IPS-18a (cell line): ENCODE results near the gene PSORS1C1.
"Not testable (repeated sequence)": the region's sequence is repeated elsewhere in the genome, so short reads cannot be mapped to it uniquely, and the experiment has no call there.

ENCODE experiments used
- H3K27ac ChIP-seq: one replicate; pipeline ENCODE4 v1.5.1; 2013; ENCODE audit warnings: low read length
- H3K27me3 ChIP-seq: one replicate; pipeline ENCODE4 v1.6.1; 2013; ENCODE audit warnings: mild to moderate bottlenecking, low read length; ENCODE audit not compliant: control insufficient read depth, insufficient read depth
- H3K36me3 ChIP-seq: one replicate; pipeline ENCODE4 v1.6.1; 2013; ENCODE audit warnings: low read depth, low read length; ENCODE audit not compliant: control insufficient read depth
- H3K4me1 ChIP-seq: one replicate; pipeline ENCODE4 v1.6.1; 2013; ENCODE audit warnings: low read depth, low read length; ENCODE audit not compliant: control insufficient read depth
- H3K4me3 ChIP-seq: one replicate; pipeline ENCODE4 v1.5.1; 2013; ENCODE audit warnings: low read length
- H3K9ac ChIP-seq: one replicate; pipeline ENCODE4 v1.6.1; 2013; ENCODE audit warnings: mild to moderate bottlenecking, low read length, moderate library complexity
- H3K9me3 ChIP-seq: one replicate; pipeline ENCODE4 v1.6.1; 2013; ENCODE audit warnings: low read depth, low read length; ENCODE audit not compliant: control insufficient read depth

PSORS1C1 gene

GRCh38 chr6:31165064-31165832 lies 50.6 kb downstream of the PSORS1C1 start:
- H3K27ac ChIP-seq, H3K9me3 ChIP-seq, H3K27me3 ChIP-seq, H3K4me3 ChIP-seq, H3K9ac ChIP-seq: not testable (repeated sequence)
- Histone ChIP-seq H3K36me3 (peaks cover 52% of the 10 kb centered on the region), H3K4me1 (peaks cover 18% of the 10 kb centered on the region)

DNA sequence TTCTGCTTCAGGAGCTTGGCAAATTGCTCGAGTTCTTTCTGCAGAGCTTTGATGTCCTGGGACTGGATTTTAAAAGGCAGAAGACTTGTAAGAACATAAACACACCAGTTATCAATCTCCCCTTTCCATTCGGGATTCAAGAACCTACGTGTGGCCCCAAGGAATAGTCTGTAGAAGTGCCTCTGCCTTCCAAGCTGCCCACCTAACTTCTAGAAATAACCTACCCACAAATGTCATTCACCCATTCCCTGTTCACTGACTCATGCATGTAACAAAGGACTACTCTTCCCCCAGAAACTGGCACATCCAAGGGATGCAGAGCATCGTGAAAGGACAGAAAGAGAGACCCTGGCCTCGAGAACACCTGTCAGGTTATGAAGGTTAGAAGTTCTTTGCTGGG lies 51.4 kb downstream of the PSORS1C1 start:
- no peak overlapping the region for H3K4me3 ChIP-seq
- peak overlapping the region; percentile 14 for H3K27ac ChIP-seq
- peaks cover 52% of the 10 kb centered on the region for H3K36me3 ChIP-seq
- H3K4me1 ChIP-seq: peaks cover 21% of the 10 kb centered on the region
- no peak overlapping the region for H3K9ac ChIP-seq
- H3K9me3 ChIP-seq: no peaks in the 10 kb centered on the region
- no peaks in the 10 kb centered on the region for H3K27me3 ChIP-seq

- Histone ChIP-seq H3K4me3 (peak overlapping the region; percentile 97), H3K27me3 (no peaks in the 10 kb centered on the region), H3K9ac (peak overlapping the region; percentile 72)
Observed at GRCh38 chr6:31168606-31169005, 54.0 kb downstream of the PSORS1C1 start.

GRCh38 chr6:31169123-31169857 lies 54.7 kb downstream of the PSORS1C1 start:
- Histone ChIP-seq H3K36me3 (peaks cover 25% of the 10 kb centered on the region), H3K9ac (peak overlapping the region; percentile 72), H3K4me1 (peaks cover 33% of the 10 kb centered on the region), H3K4me3 (peak overlapping the region; percentile 97), H3K27me3 (no peaks in the 10 kb centered on the region), H3K27ac (peak overlapping the region; percentile 41), H3K9me3 (no peaks in the 10 kb centered on the region)

More at GRCh38 chr6:31168606-31169005, 54.0 kb downstream of the PSORS1C1 start:
- H3K4me1 ChIP-seq: peaks cover 26% of the 10 kb centered on the region
- H3K36me3 ChIP-seq: peaks cover 32% of the 10 kb centered on the region
- H3K9me3 ChIP-seq: no peaks in the 10 kb centered on the region
- no peak overlapping the region for H3K27ac ChIP-seq

DNA sequence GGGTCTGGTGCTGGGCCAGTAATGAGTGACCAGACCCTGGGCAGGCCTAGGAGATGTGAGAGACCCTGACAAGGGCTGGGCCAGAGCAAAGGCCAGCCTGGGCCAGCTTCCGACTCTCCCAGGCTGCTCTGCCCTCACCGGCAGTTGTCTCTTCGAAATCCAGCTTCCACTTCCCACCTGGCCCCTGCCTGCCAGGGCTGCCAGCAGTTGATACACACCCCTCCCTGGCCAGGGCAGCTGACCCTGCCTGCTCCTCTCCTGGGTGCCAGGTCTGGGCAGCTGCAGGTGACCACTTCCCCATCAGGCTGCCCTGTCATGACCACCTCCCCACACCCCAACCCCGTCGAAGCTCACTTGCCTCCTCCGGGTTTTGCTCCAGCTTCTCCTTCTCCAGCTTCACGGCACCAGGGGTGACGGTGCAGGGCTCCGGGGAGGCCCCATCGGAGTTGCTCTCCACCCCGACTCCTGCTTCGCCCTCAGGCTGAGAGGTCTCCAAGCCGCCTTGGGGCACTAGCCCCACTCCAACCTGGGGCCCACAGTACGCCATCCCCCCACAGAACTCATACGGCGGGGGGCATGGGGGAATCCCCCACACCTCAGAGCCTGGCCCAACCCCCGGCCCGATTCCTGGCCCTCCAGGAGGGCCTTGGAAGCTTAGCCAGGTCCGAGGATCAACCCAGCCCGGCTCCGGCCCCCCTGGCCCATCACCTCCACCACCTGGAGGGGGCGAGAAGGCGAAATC lies 55.4 kb downstream of the PSORS1C1 start:
- H3K27me3 ChIP-seq, H3K27ac ChIP-seq, H3K9me3 ChIP-seq: not testable (repeated sequence)
- Histone ChIP-seq H3K4me1 (peaks cover 36% of the 10 kb centered on the region), H3K9ac (peak overlapping the region; percentile 72), H3K36me3 (peaks cover 19% of the 10 kb centered on the region), H3K4me3 (peak overlapping the region; percentile 97)

DNA sequence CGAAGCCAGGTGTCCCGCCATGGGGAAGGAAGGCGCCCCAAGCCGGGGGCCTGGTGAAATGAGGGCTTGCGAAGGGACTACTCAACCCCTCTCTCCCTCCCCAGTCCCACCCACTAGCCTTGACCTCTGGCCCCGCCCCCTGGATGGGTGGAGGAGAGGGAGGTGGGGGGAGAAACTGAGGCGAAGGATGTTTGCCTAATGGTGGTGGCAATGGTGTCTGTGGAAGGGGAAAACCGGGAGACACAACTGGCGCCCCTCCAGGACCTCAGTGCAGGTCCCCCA lies 55.9 kb downstream of the PSORS1C1 start, which contains the start of gene POU5F1:
Gene POU5F1 (minus strand): TSS at position 83 of the 282 bp plus-strand sequence. CDS start 62 bp downstream, at position 21.
- peaks cover 14% of the 10 kb centered on the region for H3K36me3 ChIP-seq
- peak within 1 kb of the TSS; percentile 97 for H3K27ac ChIP-seq
- H3K27me3 ChIP-seq: no peaks in the 10 kb centered on the region
- H3K9ac ChIP-seq: peak within 1 kb of the TSS; percentile 72
- no peaks in the 10 kb centered on the region for H3K9me3 ChIP-seq
- peak within 1 kb of the TSS; percentile 97 for H3K4me3 ChIP-seq
- H3K4me1 ChIP-seq: peaks cover 36% of the 10 kb centered on the region

DNA sequence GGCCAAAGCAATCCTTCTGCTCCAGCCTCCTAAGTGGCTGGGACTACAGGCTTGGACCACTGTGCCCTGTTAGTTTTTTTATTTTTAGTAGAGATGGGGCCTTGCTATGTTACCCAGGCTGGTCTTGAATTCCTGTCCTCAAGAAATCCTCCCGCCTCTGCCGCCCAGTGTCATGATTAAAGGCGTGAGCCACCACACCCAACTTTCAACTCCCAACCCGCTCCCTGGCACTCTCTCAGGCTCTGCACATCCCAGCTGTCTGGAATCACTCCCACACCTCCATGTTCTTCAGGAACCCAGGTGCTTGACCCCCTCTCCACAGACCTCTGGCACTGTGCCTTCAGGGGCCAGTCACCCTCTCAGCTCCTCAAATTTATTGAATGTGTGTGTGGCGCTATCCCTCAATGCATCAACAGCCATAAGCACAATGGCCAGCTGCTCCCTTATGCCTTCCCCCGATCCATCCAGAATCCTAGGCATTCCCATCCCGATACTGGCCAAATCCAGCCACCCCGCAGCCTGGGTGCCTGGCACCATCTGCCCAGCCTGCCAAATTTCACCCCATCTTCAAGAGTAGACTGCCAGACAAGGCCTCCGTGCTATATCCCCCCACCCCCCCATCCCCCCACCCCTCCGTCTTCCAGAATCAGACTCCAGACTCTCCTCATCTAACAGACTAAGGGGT lies 56.5 kb downstream of the PSORS1C1 start:
- H3K27me3 ChIP-seq: no peaks in the 10 kb centered on the region
- H3K4me1 ChIP-seq: peaks cover 30% of the 10 kb centered on the region
- peak overlapping the region; percentile 97 for H3K4me3 ChIP-seq
- H3K9ac ChIP-seq: peak overlapping the region; percentile 72
- no peaks in the 10 kb centered on the region for H3K9me3 ChIP-seq
- peaks cover 8% of the 10 kb centered on the region for H3K36me3 ChIP-seq
- peak overlapping the region; percentile 97 for H3K27ac ChIP-seq

DNA sequence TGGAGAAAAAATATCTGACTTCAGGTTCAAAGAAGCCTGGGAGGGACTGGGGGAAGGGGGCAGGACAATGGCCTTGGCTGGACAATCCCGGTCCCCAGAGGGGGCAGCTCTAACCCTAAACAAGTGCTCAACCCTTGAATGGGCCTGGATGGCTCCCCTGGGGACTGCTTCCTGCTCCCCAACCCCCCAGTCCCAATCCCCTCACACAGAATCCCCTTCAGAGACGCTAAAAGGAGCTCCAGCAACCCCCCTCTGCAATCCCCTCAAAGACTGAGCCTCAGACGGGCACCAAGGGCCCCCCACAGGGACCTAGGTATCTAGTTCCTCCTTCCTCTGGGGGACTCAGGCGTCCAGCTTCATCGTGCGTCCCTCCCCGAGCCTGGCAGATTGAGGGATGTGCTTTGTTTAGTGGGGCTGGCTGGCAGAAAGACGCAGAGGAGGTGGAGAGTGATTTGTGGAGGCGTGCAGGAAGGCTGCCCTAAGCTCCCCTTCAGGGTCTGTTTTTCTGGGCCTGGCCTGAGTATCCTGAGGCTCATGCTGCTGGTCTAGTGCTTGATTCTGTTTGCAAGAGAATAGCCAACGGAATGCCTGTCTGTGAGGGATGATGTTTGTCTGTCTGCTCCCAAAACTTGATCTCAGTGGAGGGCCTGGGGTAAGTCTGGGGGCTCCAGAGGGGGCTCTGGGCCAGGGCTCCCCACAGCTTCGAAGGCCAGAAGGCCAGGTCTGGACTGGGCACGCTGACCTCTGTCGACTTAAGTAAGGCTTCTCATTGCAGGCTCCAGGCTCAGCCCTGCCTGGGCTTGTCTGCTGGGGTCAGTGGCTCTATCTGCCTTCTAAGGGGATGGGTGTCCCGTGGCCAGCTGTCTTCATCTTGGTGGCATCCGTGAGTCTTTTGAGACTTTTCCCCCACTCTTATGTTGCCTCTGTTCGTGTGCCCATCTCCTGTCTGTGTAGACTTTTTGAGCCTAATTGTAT lies 57.6 kb downstream of the PSORS1C1 start:
- H3K9ac ChIP-seq: peak overlapping the region; percentile 95
- H3K9me3 ChIP-seq: no peaks in the 10 kb centered on the region
- peaks cover 27% of the 10 kb centered on the region for H3K4me1 ChIP-seq
- peaks cover 3% of the 10 kb centered on the region for H3K36me3 ChIP-seq
- H3K27ac ChIP-seq: peak overlapping the region; percentile 97
- H3K4me3 ChIP-seq: peak overlapping the region; percentile 75
- H3K27me3 ChIP-seq: no peaks in the 10 kb centered on the region

GRCh38 chr6:31172973-31173384 lies 58.4 kb downstream of the PSORS1C1 start:
- Histone ChIP-seq H3K27ac (peak overlapping the region; percentile 97), H3K9ac (peak overlapping the region; percentile 95), H3K27me3 (no peaks in the 10 kb centered on the region), H3K36me3 (peaks cover 3% of the 10 kb centered on the region), H3K4me1 (peaks cover 27% of the 10 kb centered on the region), H3K9me3 (no peaks in the 10 kb centered on the region), H3K4me3 (peak overlapping the region; percentile 75)

- H3K27ac ChIP-seq: peak overlapping the region; percentile 97
Observed at GRCh38 chr6:31173406-31173805, 58.8 kb downstream of the PSORS1C1 start.

More at GRCh38 chr6:31173406-31173805, 58.8 kb downstream of the PSORS1C1 start:
- H3K9me3 ChIP-seq: no peaks in the 10 kb centered on the region
- H3K4me3 ChIP-seq: peak overlapping the region; percentile 75
- peak overlapping the region; percentile 95 for H3K9ac ChIP-seq
- H3K4me1 ChIP-seq: peaks cover 27% of the 10 kb centered on the region
- H3K36me3 ChIP-seq: peaks cover 3% of the 10 kb centered on the region
- H3K27me3 ChIP-seq: no peaks in the 10 kb centered on the region
